H1 (cell line): Measurements from ENCODE around the gene NKIRAS2. TPM values are rescaled to one million over a fixed set of nuclear protein-coding genes. Genes with fewer than 3 reads are reported as not detected.

Source experiments
- CTCF ChIA-PET: fragments of 300-600 bp; sonication (Branson Sonifier 250); formaldehyde crosslinking; loops from one replicate; lab custom pipeline; 2021; ENCODE audit not compliant: partially characterized antibody; lab: Charles Lee
- POLR2A ChIA-PET: fragments of 300-600 bp; sonication (Branson Sonifier 250); formaldehyde crosslinking; loops from one replicate; lab custom pipeline; 2021; ENCODE audit warnings: inconsistent platforms; ENCODE audit not compliant: partially characterized antibody; lab: Charles Lee
- DNase-seq, 2 experiments: peaks; one replicate each; pipeline versions ENCODE4 v3.0.0 to v3.0.0-alpha.2; 2010 to 2022; ENCODE audit warnings: low spot score in 2 of 2, low read depth in 1 of 2, mixed read lengths in 1 of 2
- FAIRE-seq: peaks from 2 replicates; lab custom pipeline; 2011; peaks lifted over from hg19 to GRCh38; lab: Jason Lieb, UNC
- H2AFZ ChIP-seq: 2 replicates; pipeline ENCODE4 v1.8.1; 2012; ENCODE audit warnings: low read length, inconsistent platforms
- H2AK5ac ChIP-seq: 2 replicates; pipeline ENCODE4 v1.6.1; 2013; ENCODE audit warnings: low read depth, low read length
- H2BK120ac ChIP-seq: replicated peaks from 2 replicates; pipeline ENCODE3; 2013; ENCODE audit warnings: low read depth, low read length, inconsistent platforms
- H2BK12ac ChIP-seq: 2 replicates; pipeline ENCODE4 v1.6.1; 2013; ENCODE audit warnings: low read depth, low read length
- H2BK15ac ChIP-seq: 2 replicates; pipeline ENCODE4 v1.6.1; 2013; ENCODE audit warnings: low read length
- H2BK20ac ChIP-seq: 2 replicates; pipeline ENCODE4 v1.6.1; 2013; ENCODE audit warnings: low read length
- H2BK5ac ChIP-seq: 2 replicates; pipeline ENCODE4 v1.6.1; 2013; ENCODE audit warnings: low read depth, low read length
- H3K14ac ChIP-seq: 2 replicates; pipeline ENCODE4 v1.6.1; 2013; ENCODE audit warnings: inconsistent platforms; ENCODE audit not compliant: insufficient read length
- H3K18ac ChIP-seq: 2 replicates; pipeline ENCODE4 v1.6.1; 2013; ENCODE audit warnings: low read length; ENCODE audit errors: extremely low read depth
- H3K23ac ChIP-seq: 2 replicates; pipeline ENCODE4 v1.6.1; 2013; ENCODE audit warnings: inconsistent platforms; ENCODE audit not compliant: insufficient read length
- H3K23me2 ChIP-seq: 2 replicates; pipeline ENCODE4 v1.6.1; 2013; ENCODE audit warnings: low read depth, low read length
- H3K27ac ChIP-seq: 2 replicates; pipeline ENCODE4 v1.6.1; 2011; ENCODE audit warnings: low read depth, low read length, inconsistent platforms
- H3K27me3 ChIP-seq, 4 experiments: replicated peaks in 1 of 4; 1 replicate in 1 of 4; 2 replicates in 3 of 4; pipeline versions ENCODE4 v1.6.1 to v1.8.1; 2011 to 2013; ENCODE audit warnings: low read length in 3 of 4, mild to moderate bottlenecking in 3 of 4, inconsistent platforms in 2 of 4, mixed read lengths in 2 of 4, moderate library complexity in 1 of 4; ENCODE audit not compliant: control insufficient read depth in 3 of 4, insufficient read depth in 3 of 4; ENCODE audit errors: extremely low read depth in 1 of 4
- H3K36me3 ChIP-seq, 4 experiments: 2 replicates each; pipeline versions ENCODE4 v1.6.1 to v1.8.1; 2011 to 2013; ENCODE audit warnings: mild to moderate bottlenecking in 4 of 4, low read length in 3 of 4, moderate library complexity in 2 of 4, control low read depth in 1 of 4, inconsistent platforms in 1 of 4; ENCODE audit not compliant: insufficient read depth in 4 of 4, control insufficient read depth in 2 of 4
- H3K4ac ChIP-seq: replicated peaks from 2 replicates; pipeline ENCODE3; 2013; ENCODE audit warnings: low read length, low read depth, mixed read lengths, inconsistent platforms; ENCODE audit not compliant: insufficient read length
- H3K4me1 ChIP-seq, 4 experiments: replicated peaks in 1 of 4; 1 replicate in 1 of 4; 2 replicates in 3 of 4; pipeline versions ENCODE4 v1.6.1 to v1.8.1; 2011 to 2013; ENCODE audit warnings: low read length in 3 of 4, inconsistent platforms in 2 of 4, mixed read lengths in 1 of 4; ENCODE audit not compliant: insufficient read depth in 4 of 4, control insufficient read depth in 3 of 4
- H3K4me2 ChIP-seq, 2 experiments: 2 replicates each; pipeline versions ENCODE4 v1.6.1 to v1.8.1; 2011 to 2013; ENCODE audit warnings: low read depth in 2 of 2, low read length in 2 of 2, control low read depth in 1 of 2, inconsistent platforms in 1 of 2, mild to moderate bottlenecking in 1 of 2; ENCODE audit not compliant: insufficient read depth in 1 of 2
- H3K4me3 ChIP-seq, 4 experiments: fragments of 200-600, 300-600 bp in 1 of 4; sonication (generic), shearing (Covaris generic), sonication (Bioruptor Twin) in 1 of 4; 2 replicates each; pipeline versions ENCODE4 v1.5.1 to v1.8.1; 2011 to 2016; ENCODE audit warnings: low read length in 4 of 4, low read depth in 3 of 4, control low read depth in 2 of 4, inconsistent platforms in 2 of 4, mild to moderate bottlenecking in 2 of 4, mixed read lengths in 1 of 4, moderate library complexity in 1 of 4; ENCODE audit not compliant: insufficient read depth in 2 of 4; ENCODE audit errors: extremely low read depth in 1 of 4
- H3K56ac ChIP-seq: replicated peaks from 2 replicates; pipeline ENCODE3; 2013; ENCODE audit warnings: low read depth, mild to moderate bottlenecking, mixed read lengths, low read length, inconsistent platforms; ENCODE audit not compliant: insufficient read length
- H3K79me1 ChIP-seq: 2 replicates; pipeline ENCODE4 v1.6.1; 2013; ENCODE audit warnings: low read depth, low read length, control low read depth
- H3K79me2 ChIP-seq, 2 experiments: 2 replicates each; pipeline versions ENCODE4 v1.6.1 to v1.8.1; 2012 to 2013; ENCODE audit warnings: low read length in 2 of 2, mild to moderate bottlenecking in 2 of 2, inconsistent platforms in 1 of 2; ENCODE audit not compliant: insufficient read depth in 2 of 2, control insufficient read depth in 1 of 2
- H3K9ac ChIP-seq, 4 experiments: replicated peaks in 1 of 4; 1 replicate in 1 of 4; 2 replicates in 3 of 4; pipeline versions ENCODE4 v1.6.1 to v1.8.1; 2011 to 2013; ENCODE audit warnings: low read depth in 3 of 4, low read length in 3 of 4, control low read depth in 2 of 4, mild to moderate bottlenecking in 2 of 4, moderate library complexity in 2 of 4, inconsistent platforms in 1 of 4; ENCODE audit errors: extremely low read depth in 1 of 4
- H3K9me3 ChIP-seq, 2 experiments: 2 replicates each; pipeline versions ENCODE4 v1.6.1 to v1.8.1; 2012 to 2013; ENCODE audit warnings: mild to moderate bottlenecking in 2 of 2, moderate library complexity in 2 of 2, control low read depth in 1 of 2, inconsistent platforms in 1 of 2, low read depth in 1 of 2, low read length in 1 of 2, mixed read lengths in 1 of 2; ENCODE audit not compliant: insufficient read depth in 2 of 2
- H4K20me1 ChIP-seq, 2 experiments: replicated peaks in 1 of 2; 2 replicates each; pipeline versions ENCODE3 to v1.8.1; 2011 to 2013; ENCODE audit warnings: inconsistent platforms in 2 of 2, low read length in 2 of 2, mild to moderate bottlenecking in 1 of 2; ENCODE audit not compliant: insufficient read depth in 2 of 2, control insufficient read depth in 1 of 2
- H4K5ac ChIP-seq: 2 replicates; pipeline ENCODE4 v1.6.1; 2013; ENCODE audit warnings: low read length, low read depth, mixed read lengths, inconsistent platforms; ENCODE audit not compliant: insufficient read length
- H4K8ac ChIP-seq: 2 replicates; pipeline ENCODE4 v1.8.0; 2013; ENCODE audit warnings: mild to moderate bottlenecking, moderate library complexity, low read length, inconsistent platforms; ENCODE audit not compliant: insufficient read depth; ENCODE audit errors: extremely low read depth
- H4K91ac ChIP-seq: replicated peaks from 2 replicates; pipeline ENCODE3; 2013; ENCODE audit warnings: low read length, mixed read lengths, inconsistent platforms; ENCODE audit not compliant: insufficient read length
- FOSL1 ChIP-seq: IDR thresholded peaks from 2 replicates; pipeline ENCODE4 v1.6.1; 2011; ENCODE audit warnings: mild to moderate bottlenecking, low read depth, low read length, moderate library complexity; ENCODE audit not compliant: insufficient read depth
- TBP ChIP-seq: IDR thresholded peaks from 2 replicates; pipeline ENCODE4 v1.6.1; 2011; ENCODE audit warnings: low read depth, low read length, improper control_type of control experiment
- TCF12 ChIP-seq: IDR thresholded peaks from 2 replicates; pipeline ENCODE4 v1.6.1; 2011; ENCODE audit warnings: low read depth, mild to moderate bottlenecking, low read length
- WGBS, 2 experiments: shearing (Covaris generic) in 1 of 2; methylation state at CpG; one replicate each; pipeline versions ENCODE4 v1.1.6 to v1.1.7; 2013 to 2015; ENCODE audit warnings: low lambda C conversion rate in 2 of 2, mixed read lengths in 2 of 2, inconsistent platforms in 1 of 2, low coverage in 1 of 2, missing lambda C conversion rate in 1 of 2; ENCODE audit not compliant: insufficient replicate concordance in 2 of 2, insufficient coverage in 1 of 2, insufficient read length in 1 of 2; ENCODE audit errors: extremely low coverage in 1 of 2, missing lambda C conversion rate in 1 of 2; 5-methylcytosine and 5-hydroxymethylcytosine counted together
- polyA plus RNA-seq, 7 experiments: library from polyadenylated mRNA; depleted of rRNA in 3 of 7; stranded (reverse) in 5 of 7; unstranded in 2 of 7; fragments of >200 nt in 5 of 7; fragments of 200-250 nt in 2 of 7; gene quantifications; 1 replicate in 5 of 7; 2 replicates in 1 of 7; 4 replicates in 1 of 7; pipeline versions ENCODE4 v1.2.1 to v1.2.3, GENCODE V29; 2011 to 2013; ENCODE audit warnings: missing spikeins in 2 of 7, mixed read lengths in 2 of 7
- total RNA-seq: library from RNA; stranded (reverse); fragmentation: NEBNext Ultra II Directional; extraction: Animal tissue kit (Norgen Biotek cat#: 25700); gene quantifications from 2 replicates; pipeline ENCODE4 v1.2.1, GENCODE V29; 2021

The NKIRAS2 gene
- total and polyA plus RNA-seq, 2 of the 8 experiments (the other 6 are each of a cell fraction or from before 2014, with no cell fraction given) = 34.5 to 51.1 TPM

DNA sequence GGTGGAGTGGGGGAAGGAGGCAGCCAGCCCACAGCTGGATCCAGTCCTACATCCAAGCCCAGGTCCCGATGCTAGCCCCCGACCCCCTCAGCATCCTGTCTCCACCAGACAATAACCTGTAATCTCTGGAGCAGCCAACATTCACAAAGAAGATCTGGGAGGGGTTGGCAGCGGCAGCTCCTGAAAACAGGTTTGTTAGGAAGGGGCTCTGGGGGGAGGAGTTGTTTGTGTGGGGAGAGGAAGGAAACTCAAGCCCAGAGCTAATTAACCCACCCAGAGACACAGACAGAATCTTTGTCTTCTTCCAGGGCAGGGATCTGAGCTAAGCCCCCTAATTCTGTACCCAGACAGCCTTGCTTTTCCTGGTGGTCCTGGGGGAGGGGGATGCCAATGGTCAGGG lies 35.1 kb downstream of the NKIRAS2 start:
- 0 out of 2 replicates have a peak overlapping the region, but pooled peaks have one; percentile 20 for H2BK12ac ChIP-seq
- H3K9ac ChIP-seq = no peak overlapping the region
- H3K4ac ChIP-seq = no peak overlapping the region
- H3K14ac ChIP-seq = no peak overlapping the region
- no peaks in the 10 kb centered on the region for H3K36me3 ChIP-seq
- no peaks in the 10 kb centered on the region for H3K9me3 ChIP-seq
- H2BK120ac ChIP-seq = no peak overlapping the region
- H2BK5ac ChIP-seq = no peak overlapping the region
- no peak overlapping the region for H3K56ac ChIP-seq
- H3K79me2 ChIP-seq = no peaks in the 10 kb centered on the region
- H3K23me2 ChIP-seq = peaks cover 5% of the 10 kb centered on the region; the same call in 1 of the 2 replicates
- DNase-seq (no peak), FAIRE-seq (no peak)
- H4K91ac ChIP-seq = no peak overlapping the region
- H4K20me1 ChIP-seq = no peaks in the 10 kb centered on the region
- no peak overlapping the region for H3K27ac ChIP-seq
- H3K4me3 ChIP-seq = no peak overlapping the region
- 27% methylated on average over 2 of the region's 3 CpGs; no CpG with 5 or more reads in 1 of the 2 experiments for WGBS, 2 experiments
- ChIA-PET POLR2A (interaction anchor here (0.8 to 1.3 kb wide), 4 partner anchors 11 to 41 kb away, joined by 3 to 4 read pairs (median 4); no protein-coding TSS in a partner anchor), CTCF (interaction anchor here (0.7 to 17.0 kb wide), 14 partner anchors 9 to 126 kb away, joined by 3 to 381 read pairs (median 6); partner anchors contain the start of genes DHX58, HSPB9, KAT2A and KCNH4)
- 0 out of 2 replicates have a peak overlapping the region, but pooled peaks have one; percentile 56 for H2BK20ac ChIP-seq
- H3K27me3 ChIP-seq = peaks cover 0 to 3% (median 0%) of the 10 kb centered on the region in 4 experiments; a peak in 2 of 7 replicates
- no peak overlapping the region for H3K18ac ChIP-seq
- H3K23ac ChIP-seq = no peak overlapping the region
- no peak overlapping the region for H4K5ac ChIP-seq
- H2AK5ac ChIP-seq = no peak overlapping the region
- no peak overlapping the region; a peak in 1 of 4 replicates for H3K4me2 ChIP-seq
- no peak overlapping the region for H2BK15ac ChIP-seq
- no peaks in the 10 kb centered on the region for H3K79me1 ChIP-seq
- no peak overlapping the region for H2AFZ ChIP-seq
- TF ChIP-seq FOSL1 (no peak), TCF12 (0 out of 2 replicates have a peak, but pooled peaks have one; percentile 33), TBP (no peak)
- peaks cover 0 to 26% (median 14%) of the 10 kb centered on the region in 4 experiments; a peak in 6 of 7 replicates for H3K4me1 ChIP-seq
- H4K8ac ChIP-seq = no peak overlapping the region
